H1 (cell line): ENCODE measurements around the gene NCEH1. TPM values are rescaled to one million over a fixed set of nuclear protein-coding genes. Genes with fewer than 3 reads are reported as not detected.

Source experiments
- CTCF ChIA-PET: fragments of 300-600 bp; sonication (Branson Sonifier 250); formaldehyde crosslinking; loops from one replicate; lab custom pipeline; 2021; ENCODE audit not compliant: partially characterized antibody; lab: Charles Lee
- POLR2A ChIA-PET: fragments of 300-600 bp; sonication (Branson Sonifier 250); formaldehyde crosslinking; loops from one replicate; lab custom pipeline; 2021; ENCODE audit warnings: inconsistent platforms; ENCODE audit not compliant: partially characterized antibody; lab: Charles Lee
- DNase-seq, 2 experiments: peaks; one replicate each; pipeline versions ENCODE4 v3.0.0 to v3.0.0-alpha.2; 2010 to 2022; ENCODE audit warnings: low spot score in 2 of 2, low read depth in 1 of 2, mixed read lengths in 1 of 2
- FAIRE-seq: peaks from 2 replicates; lab custom pipeline; 2011; peaks lifted over from hg19 to GRCh38; lab: Jason Lieb, UNC
- H2AFZ ChIP-seq: 2 replicates; pipeline ENCODE4 v1.8.1; 2012; ENCODE audit warnings: low read length, inconsistent platforms
- H2AK5ac ChIP-seq: 2 replicates; pipeline ENCODE4 v1.6.1; 2013; ENCODE audit warnings: low read depth, low read length
- H2BK120ac ChIP-seq: replicated peaks from 2 replicates; pipeline ENCODE3; 2013; ENCODE audit warnings: low read depth, low read length, inconsistent platforms
- H2BK12ac ChIP-seq: 2 replicates; pipeline ENCODE4 v1.6.1; 2013; ENCODE audit warnings: low read depth, low read length
- H2BK15ac ChIP-seq: 2 replicates; pipeline ENCODE4 v1.6.1; 2013; ENCODE audit warnings: low read length
- H2BK20ac ChIP-seq: 2 replicates; pipeline ENCODE4 v1.6.1; 2013; ENCODE audit warnings: low read length
- H2BK5ac ChIP-seq: 2 replicates; pipeline ENCODE4 v1.6.1; 2013; ENCODE audit warnings: low read depth, low read length
- H3K14ac ChIP-seq: 2 replicates; pipeline ENCODE4 v1.6.1; 2013; ENCODE audit warnings: inconsistent platforms; ENCODE audit not compliant: insufficient read length
- H3K18ac ChIP-seq: 2 replicates; pipeline ENCODE4 v1.6.1; 2013; ENCODE audit warnings: low read length; ENCODE audit errors: extremely low read depth
- H3K23ac ChIP-seq: 2 replicates; pipeline ENCODE4 v1.6.1; 2013; ENCODE audit warnings: inconsistent platforms; ENCODE audit not compliant: insufficient read length
- H3K23me2 ChIP-seq: 2 replicates; pipeline ENCODE4 v1.6.1; 2013; ENCODE audit warnings: low read depth, low read length
- H3K27ac ChIP-seq: 2 replicates; pipeline ENCODE4 v1.6.1; 2011; ENCODE audit warnings: low read depth, low read length, inconsistent platforms
- H3K27me3 ChIP-seq, 4 experiments: replicated peaks in 1 of 4; 1 replicate in 1 of 4; 2 replicates in 3 of 4; pipeline versions ENCODE4 v1.6.1 to v1.8.1; 2011 to 2013; ENCODE audit warnings: low read length in 3 of 4, mild to moderate bottlenecking in 3 of 4, inconsistent platforms in 2 of 4, mixed read lengths in 2 of 4, moderate library complexity in 1 of 4; ENCODE audit not compliant: control insufficient read depth in 3 of 4, insufficient read depth in 3 of 4; ENCODE audit errors: extremely low read depth in 1 of 4
- H3K36me3 ChIP-seq, 4 experiments: 2 replicates each; pipeline versions ENCODE4 v1.6.1 to v1.8.1; 2011 to 2013; ENCODE audit warnings: mild to moderate bottlenecking in 4 of 4, low read length in 3 of 4, moderate library complexity in 2 of 4, control low read depth in 1 of 4, inconsistent platforms in 1 of 4; ENCODE audit not compliant: insufficient read depth in 4 of 4, control insufficient read depth in 2 of 4
- H3K4ac ChIP-seq: replicated peaks from 2 replicates; pipeline ENCODE3; 2013; ENCODE audit warnings: low read length, low read depth, mixed read lengths, inconsistent platforms; ENCODE audit not compliant: insufficient read length
- H3K4me1 ChIP-seq, 4 experiments: replicated peaks in 1 of 4; 1 replicate in 1 of 4; 2 replicates in 3 of 4; pipeline versions ENCODE4 v1.6.1 to v1.8.1; 2011 to 2013; ENCODE audit warnings: low read length in 3 of 4, inconsistent platforms in 2 of 4, mixed read lengths in 1 of 4; ENCODE audit not compliant: insufficient read depth in 4 of 4, control insufficient read depth in 3 of 4
- H3K4me2 ChIP-seq, 2 experiments: 2 replicates each; pipeline versions ENCODE4 v1.6.1 to v1.8.1; 2011 to 2013; ENCODE audit warnings: low read depth in 2 of 2, low read length in 2 of 2, control low read depth in 1 of 2, inconsistent platforms in 1 of 2, mild to moderate bottlenecking in 1 of 2; ENCODE audit not compliant: insufficient read depth in 1 of 2
- H3K4me3 ChIP-seq, 4 experiments: fragments of 200-600, 300-600 bp in 1 of 4; sonication (generic), shearing (Covaris generic), sonication (Bioruptor Twin) in 1 of 4; 2 replicates each; pipeline versions ENCODE4 v1.5.1 to v1.8.1; 2011 to 2016; ENCODE audit warnings: low read length in 4 of 4, low read depth in 3 of 4, control low read depth in 2 of 4, inconsistent platforms in 2 of 4, mild to moderate bottlenecking in 2 of 4, mixed read lengths in 1 of 4, moderate library complexity in 1 of 4; ENCODE audit not compliant: insufficient read depth in 2 of 4; ENCODE audit errors: extremely low read depth in 1 of 4
- H3K56ac ChIP-seq: replicated peaks from 2 replicates; pipeline ENCODE3; 2013; ENCODE audit warnings: low read depth, mild to moderate bottlenecking, mixed read lengths, low read length, inconsistent platforms; ENCODE audit not compliant: insufficient read length
- H3K79me1 ChIP-seq: 2 replicates; pipeline ENCODE4 v1.6.1; 2013; ENCODE audit warnings: low read depth, low read length, control low read depth
- H3K79me2 ChIP-seq, 2 experiments: 2 replicates each; pipeline versions ENCODE4 v1.6.1 to v1.8.1; 2012 to 2013; ENCODE audit warnings: low read length in 2 of 2, mild to moderate bottlenecking in 2 of 2, inconsistent platforms in 1 of 2; ENCODE audit not compliant: insufficient read depth in 2 of 2, control insufficient read depth in 1 of 2
- H3K9ac ChIP-seq, 4 experiments: replicated peaks in 1 of 4; 1 replicate in 1 of 4; 2 replicates in 3 of 4; pipeline versions ENCODE4 v1.6.1 to v1.8.1; 2011 to 2013; ENCODE audit warnings: low read depth in 3 of 4, low read length in 3 of 4, control low read depth in 2 of 4, mild to moderate bottlenecking in 2 of 4, moderate library complexity in 2 of 4, inconsistent platforms in 1 of 4; ENCODE audit errors: extremely low read depth in 1 of 4
- H3K9me3 ChIP-seq, 2 experiments: 2 replicates each; pipeline versions ENCODE4 v1.6.1 to v1.8.1; 2012 to 2013; ENCODE audit warnings: mild to moderate bottlenecking in 2 of 2, moderate library complexity in 2 of 2, control low read depth in 1 of 2, inconsistent platforms in 1 of 2, low read depth in 1 of 2, low read length in 1 of 2, mixed read lengths in 1 of 2; ENCODE audit not compliant: insufficient read depth in 2 of 2
- H4K20me1 ChIP-seq, 2 experiments: replicated peaks in 1 of 2; 2 replicates each; pipeline versions ENCODE3 to v1.8.1; 2011 to 2013; ENCODE audit warnings: inconsistent platforms in 2 of 2, low read length in 2 of 2, mild to moderate bottlenecking in 1 of 2; ENCODE audit not compliant: insufficient read depth in 2 of 2, control insufficient read depth in 1 of 2
- H4K5ac ChIP-seq: 2 replicates; pipeline ENCODE4 v1.6.1; 2013; ENCODE audit warnings: low read length, low read depth, mixed read lengths, inconsistent platforms; ENCODE audit not compliant: insufficient read length
- H4K8ac ChIP-seq: 2 replicates; pipeline ENCODE4 v1.8.0; 2013; ENCODE audit warnings: mild to moderate bottlenecking, moderate library complexity, low read length, inconsistent platforms; ENCODE audit not compliant: insufficient read depth; ENCODE audit errors: extremely low read depth
- H4K91ac ChIP-seq: replicated peaks from 2 replicates; pipeline ENCODE3; 2013; ENCODE audit warnings: low read length, mixed read lengths, inconsistent platforms; ENCODE audit not compliant: insufficient read length
- ASH2L ChIP-seq: fragments of 200-600, 300-600 bp; sonication (generic); IDR thresholded peaks from one replicate; pipeline ENCODE4 v1.7.1; 2017; ENCODE audit warnings: low read length
- BCL11A ChIP-seq, 2 experiments: IDR thresholded peaks; one replicate each; pipeline ENCODE4 v1.6.1; 2011; ENCODE audit warnings: low read depth in 2 of 2, low read length in 2 of 2, mild to moderate bottlenecking in 2 of 2
- CBX5 ChIP-seq: fragments of 300-800, 300-1000 bp; sonication (generic); IDR thresholded peaks from 2 replicates; pipeline ENCODE4 v1.7.1; 2016; ENCODE audit warnings: antibody characterized with exemption, low read length, low read depth
- CHD2 ChIP-seq: IDR thresholded peaks from 2 replicates; pipeline ENCODE4 v1.6.1; 2012; ENCODE audit warnings: low read length, improper control_type of control experiment
- EGR1 ChIP-seq: IDR thresholded peaks from 2 replicates; pipeline ENCODE4 v1.6.1; 2011; ENCODE audit warnings: low read depth, low read length, borderline replicate concordance
- FOSL1 ChIP-seq: IDR thresholded peaks from 2 replicates; pipeline ENCODE4 v1.6.1; 2011; ENCODE audit warnings: mild to moderate bottlenecking, low read depth, low read length, moderate library complexity; ENCODE audit not compliant: insufficient read depth
- GABPA ChIP-seq: IDR thresholded peaks from 2 replicates; pipeline ENCODE4 v1.6.1; 2011; ENCODE audit warnings: mild to moderate bottlenecking, low read length, moderate library complexity, borderline replicate concordance; ENCODE audit not compliant: insufficient read depth
- GTF2F1 ChIP-seq: IDR thresholded peaks from 2 replicates; pipeline ENCODE4 v1.6.1; 2012; ENCODE audit warnings: low read depth, low read length, improper control_type of control experiment, borderline replicate concordance
- MAFK ChIP-seq: IDR thresholded peaks from 2 replicates; pipeline ENCODE4 v1.6.1; 2012; ENCODE audit warnings: low read depth, mild to moderate bottlenecking, improper control_type of control experiment, low read length
- POLR2A ChIP-seq, 2 experiments: IDR thresholded peaks; 1 replicate in 1 of 2; 2 replicates in 1 of 2; pipeline ENCODE4 v1.6.1; 2011; ENCODE audit warnings: low read depth in 2 of 2, low read length in 2 of 2, mild to moderate bottlenecking in 2 of 2; ENCODE audit errors: control extremely low read depth in 1 of 2
- POU5F1 ChIP-seq: IDR thresholded peaks from 2 replicates; pipeline ENCODE4 v1.6.1; 2011; ENCODE audit warnings: low read depth, mild to moderate bottlenecking, low read length, moderate library complexity
- RFX5 ChIP-seq: IDR thresholded peaks from 2 replicates; pipeline ENCODE4 v1.6.1; 2011; ENCODE audit warnings: low read depth, low read length, improper control_type of control experiment, borderline replicate concordance
- SUZ12 ChIP-seq: fragments of 200-600 bp; sonication (generic); IDR thresholded peaks from 2 replicates; pipeline ENCODE4 v1.6.1; 2012; ENCODE audit warnings: mild to moderate bottlenecking, inconsistent platforms, low read length, moderate library complexity, mixed read lengths
- ZNF274 ChIP-seq: IDR thresholded peaks from 2 replicates; pipeline ENCODE4 v1.7.0; 2012; ENCODE audit warnings: low read length, borderline replicate concordance; ENCODE audit errors: extremely low read depth
- WGBS, 2 experiments: shearing (Covaris generic) in 1 of 2; methylation state at CpG; one replicate each; pipeline versions ENCODE4 v1.1.6 to v1.1.7; 2013 to 2015; ENCODE audit warnings: low lambda C conversion rate in 2 of 2, mixed read lengths in 2 of 2, inconsistent platforms in 1 of 2, low coverage in 1 of 2, missing lambda C conversion rate in 1 of 2; ENCODE audit not compliant: insufficient replicate concordance in 2 of 2, insufficient coverage in 1 of 2, insufficient read length in 1 of 2; ENCODE audit errors: extremely low coverage in 1 of 2, missing lambda C conversion rate in 1 of 2; 5-methylcytosine and 5-hydroxymethylcytosine counted together
- polyA plus RNA-seq, 7 experiments: library from polyadenylated mRNA; depleted of rRNA in 3 of 7; stranded (reverse) in 5 of 7; unstranded in 2 of 7; fragments of >200 nt in 5 of 7; fragments of 200-250 nt in 2 of 7; gene quantifications; 1 replicate in 5 of 7; 2 replicates in 1 of 7; 4 replicates in 1 of 7; pipeline versions ENCODE4 v1.2.1 to v1.2.3, GENCODE V29; 2011 to 2013; ENCODE audit warnings: missing spikeins in 2 of 7, mixed read lengths in 2 of 7
- total RNA-seq: library from RNA; stranded (reverse); fragmentation: NEBNext Ultra II Directional; extraction: Animal tissue kit (Norgen Biotek cat#: 25700); gene quantifications from 2 replicates; pipeline ENCODE4 v1.2.1, GENCODE V29; 2021

Gene NCEH1
- total and polyA plus RNA-seq, 2 of the 8 experiments (the other 6 are each of a cell fraction or from before 2014, with no cell fraction given): 2.2 to 6.4 TPM

GRCh38 chr3:172687501-172687900, 23.4 kb downstream of the NCEH1 start:
- FAIRE-seq (no peak), DNase-seq (no peak)
- Histone ChIP-seq H3K4ac (no peak overlapping the region), H3K79me2 (no peaks in the 10 kb centered on the region), H2AFZ (no peak overlapping the region), H4K91ac (no peak overlapping the region), H3K27ac (no peak overlapping the region), H2BK5ac (no peak overlapping the region), H3K4me2 (no peak overlapping the region), H4K8ac (no peak overlapping the region), H3K23me2 (no peaks in the 10 kb centered on the region), H2BK120ac (no peak overlapping the region), H3K36me3 (no peaks in the 10 kb centered on the region), H3K18ac (no peak overlapping the region), H3K4me1 (peaks cover 0 to 5% (median 0%) of the 10 kb centered on the region in 4 experiments; a peak in 1 of 7 replicates), H2AK5ac (no peak overlapping the region), H4K5ac (no peak overlapping the region), H3K9me3 (no peaks in the 10 kb centered on the region), H2BK15ac (no peak overlapping the region), H3K14ac (no peak overlapping the region), H2BK20ac (no peak overlapping the region), H2BK12ac (no peak overlapping the region), H3K56ac (no peak overlapping the region), H3K9ac (no peak overlapping the region), H4K20me1 (no peaks in the 10 kb centered on the region), H3K4me3 (no peak overlapping the region), H3K23ac (no peak overlapping the region), H3K27me3 (no peaks in the 10 kb centered on the region), H3K79me1 (no peaks in the 10 kb centered on the region)
- whole genome bisulfite sequencing, 2 experiments: 86% methylated on average over 3 of the region's 3 CpGs; no CpG with 5 or more reads in 1 of the 2 experiments
- ChIA-PET CTCF (interaction anchor here (1.0 to 2.4 kb wide), 5 partner anchors 9 to 346 kb away, joined by 3 to 16 read pairs (median 5); partner anchors contain the start of gene NCEH1), POLR2A (interaction anchor here (0.8 kb wide), 1 partner anchor 63 kb away, joined by 4 read pairs; the partner anchor contains the start of gene ECT2)
- TF ChIP-seq POLR2A (IDR thresholded peaks at IDR 0.05; ENCODE audit: control extremely low read depth in 1 of 2, low read depth in 2 of 2, low read length in 2 of 2) (no peak), POU5F1 (no peak), BCL11A (IDR thresholded peaks at IDR 0.05; ENCODE audit: low read depth in 2 of 2, low read length in 2 of 2) (no peak), GABPA (no peak), RFX5 (no peak), CBX5 (no peak), FOSL1 (no peak), CHD2 (no peak), SUZ12 (no peak), ZNF274 (no peak), MAFK (no peak), GTF2F1 (no peak), EGR1 (no peak), ASH2L (no peak)
